ENCODE data around the gene BCL2L13. TPM values are rescaled to one million over a fixed set of nuclear protein-coding genes. Genes with fewer than 3 reads are reported as not detected.

BCL2L13 gene, protein sequence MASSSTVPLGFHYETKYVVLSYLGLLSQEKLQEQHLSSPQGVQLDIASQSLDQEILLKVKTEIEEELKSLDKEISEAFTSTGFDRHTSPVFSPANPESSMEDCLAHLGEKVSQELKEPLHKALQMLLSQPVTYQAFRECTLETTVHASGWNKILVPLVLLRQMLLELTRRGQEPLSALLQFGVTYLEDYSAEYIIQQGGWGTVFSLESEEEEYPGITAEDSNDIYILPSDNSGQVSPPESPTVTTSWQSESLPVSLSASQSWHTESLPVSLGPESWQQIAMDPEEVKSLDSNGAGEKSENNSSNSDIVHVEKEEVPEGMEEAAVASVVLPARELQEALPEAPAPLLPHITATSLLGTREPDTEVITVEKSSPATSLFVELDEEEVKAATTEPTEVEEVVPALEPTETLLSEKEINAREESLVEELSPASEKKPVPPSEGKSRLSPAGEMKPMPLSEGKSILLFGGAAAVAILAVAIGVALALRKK
- 41.4 and 43.8 TPM in 2 replicates for total RNA-seq (2014; rRNA removed; shearing (Covaris generic))
- polyA plus RNA-seq (2015; cell fraction: cytosol; rRNA removed): 61.0 and 67.5 TPM in 2 replicates
- polyA plus RNA-seq (2015; cell fraction: nucleus; rRNA removed): 41.0 and 46.4 TPM in 2 replicates

DNA sequence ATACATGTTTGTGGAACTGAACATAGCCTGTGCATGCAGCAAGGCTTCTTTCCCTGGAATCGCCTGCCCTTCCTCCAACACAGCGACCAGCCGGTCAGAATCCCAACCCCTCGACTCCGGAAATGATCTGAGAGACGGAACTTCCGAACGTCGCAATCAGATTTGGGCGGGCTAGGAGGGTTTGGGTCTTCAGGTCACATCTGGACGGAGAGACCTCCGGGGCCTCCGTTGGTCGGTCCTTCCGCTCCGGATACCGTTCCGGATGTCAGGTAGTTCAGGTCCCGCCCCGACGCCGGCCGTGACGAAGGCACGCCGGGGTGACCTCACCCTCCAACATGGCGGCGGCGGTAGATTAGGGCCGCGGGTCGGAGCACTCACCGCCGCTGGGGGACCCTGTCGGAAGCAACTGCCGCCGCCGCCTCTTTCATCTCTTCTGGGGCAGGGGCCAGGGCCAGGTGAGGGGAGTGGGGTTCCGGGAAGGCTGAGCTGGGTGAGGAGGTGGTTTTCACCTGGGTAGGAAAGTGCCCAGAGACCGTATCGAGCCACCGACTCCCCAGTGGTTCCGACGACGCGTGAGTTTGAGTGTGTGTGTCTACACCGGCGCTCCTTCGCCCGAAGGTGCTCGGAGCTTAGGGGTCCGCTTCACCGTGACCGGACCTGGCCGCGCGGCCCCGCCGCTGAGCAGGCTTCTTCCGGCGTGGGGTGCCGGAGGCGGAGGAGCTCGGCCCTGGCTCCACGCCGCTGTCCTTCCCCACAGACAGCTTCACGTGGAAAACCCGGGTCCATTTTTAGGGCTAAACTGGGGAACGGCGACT lies at the start of gene BCL2L13:
BCL2L13 (plus strand) TSS at position 326 of the 815 bp plus-strand sequence. CDS start 16,955 bp downstream, outside the sequence.
- peak; percentile 94 for DNase-seq (ENCODE audit: low read depth)

- no peak for DNase-seq (ENCODE audit: low read depth)
Observed at GRCh38 chr22:17589810-17590375, 48.7 kb upstream of the BCL2L13 start.

DNA sequence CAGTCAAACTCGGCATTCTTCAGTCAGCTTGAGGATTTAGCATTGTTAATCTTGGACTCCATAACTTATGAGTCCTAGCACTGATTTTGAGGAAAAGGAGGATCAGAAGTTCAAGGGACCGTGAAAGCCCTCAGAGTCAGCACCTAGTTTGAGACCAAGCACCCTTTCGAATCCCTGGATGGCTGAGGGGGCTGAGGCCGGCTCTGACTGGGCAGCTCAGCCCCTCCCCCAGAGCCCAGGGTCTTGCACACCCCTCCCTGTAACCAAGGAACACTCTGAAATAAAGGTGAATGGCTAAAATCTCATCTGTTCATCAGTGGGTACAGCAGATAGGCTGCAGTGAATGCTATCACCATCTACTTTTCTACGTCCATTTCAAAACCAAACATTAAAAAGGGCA lies 48.0 kb upstream of the BCL2L13 start:
- no peak for DNase-seq (ENCODE audit: low read depth)

DNA sequence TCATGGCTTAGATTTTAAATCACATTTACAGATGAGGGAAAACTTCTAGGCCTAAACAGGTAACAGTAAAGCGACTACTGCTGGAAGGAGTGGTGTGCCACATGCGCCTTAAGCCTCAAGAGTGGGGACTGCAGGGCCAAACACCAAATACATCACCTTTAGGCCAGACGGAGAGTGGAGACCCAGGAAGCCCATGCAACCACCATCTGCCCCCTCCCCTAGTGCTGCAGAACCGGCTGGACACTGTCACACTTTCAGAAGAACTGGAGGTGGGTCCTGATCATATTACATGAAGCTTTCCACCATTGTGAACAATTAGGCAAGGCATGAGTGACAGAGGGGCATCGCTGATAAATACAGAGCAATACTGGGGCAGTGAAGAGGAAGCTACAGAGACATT lies 46.4 kb upstream of the BCL2L13 start:
- DNase-seq (ENCODE audit: low read depth): no peak

- DNase-seq (ENCODE audit: low read depth): no peak
Observed at GRCh38 chr22:17596226-17596625, 42.3 kb upstream of the BCL2L13 start.

DNA sequence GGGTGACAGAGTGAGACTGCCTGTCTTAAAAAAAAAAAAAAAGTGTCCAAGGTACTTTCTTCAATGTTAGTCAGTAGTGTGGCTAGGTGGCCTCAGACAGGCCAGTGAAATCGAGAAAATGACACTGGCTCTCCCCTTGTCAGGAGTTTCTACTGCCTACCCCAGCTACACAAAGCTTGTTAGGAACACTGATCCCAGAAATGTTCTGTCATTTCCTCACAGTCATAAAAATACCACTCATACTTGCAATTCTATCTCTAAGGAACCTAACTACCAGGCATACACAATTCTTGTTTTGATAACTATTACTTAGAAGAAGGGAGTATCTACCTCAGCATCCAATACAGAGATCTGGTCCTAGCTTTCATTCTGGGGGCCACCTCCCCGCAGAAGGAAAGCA lies 41.3 kb upstream of the BCL2L13 start:
- no peak for DNase-seq (ENCODE audit: low read depth)

GRCh38 chr22:17598318-17598717 lies 40.2 kb upstream of the BCL2L13 start:
- DNase-seq (ENCODE audit: low read depth): no peak

- no peak for DNase-seq (ENCODE audit: low read depth)
Observed at GRCh38 chr22:17601031-17601430, 37.5 kb upstream of the BCL2L13 start.

GRCh38 chr22:17603668-17604067 lies 34.9 kb upstream of the BCL2L13 start:
- no peak for DNase-seq (ENCODE audit: low read depth)

- no peak for DNase-seq (ENCODE audit: low read depth)
Observed at GRCh38 chr22:17606496-17606895, 32.1 kb upstream of the BCL2L13 start.

- DNase-seq (ENCODE audit: low read depth): no peak
Observed at GRCh38 chr22:17607891-17608521, 30.6 kb upstream of the BCL2L13 start.

- DNase-seq (ENCODE audit: low read depth): no peak
Observed at GRCh38 chr22:17612057-17612456, 26.5 kb upstream of the BCL2L13 start.

DNA sequence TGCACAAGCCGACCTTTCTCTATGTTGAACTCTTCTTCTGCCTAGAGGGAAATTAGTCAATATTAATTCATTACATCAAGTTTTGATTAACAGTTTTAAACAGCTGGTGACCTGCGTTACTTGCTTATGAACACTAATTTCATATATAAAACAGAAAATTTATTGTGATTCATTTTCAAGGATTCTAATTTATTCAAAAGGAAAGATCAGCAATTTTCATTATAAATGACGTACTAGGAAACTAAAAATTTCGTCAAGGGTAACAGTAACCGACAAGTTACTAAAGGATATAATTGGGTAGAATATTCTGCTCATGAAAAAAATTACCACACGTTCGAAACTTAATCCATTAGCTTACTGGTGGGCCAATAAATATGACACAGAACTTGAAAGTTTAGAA lies 25.3 kb upstream of the BCL2L13 start:
- DNase-seq (ENCODE audit: low read depth): no peak

DNA sequence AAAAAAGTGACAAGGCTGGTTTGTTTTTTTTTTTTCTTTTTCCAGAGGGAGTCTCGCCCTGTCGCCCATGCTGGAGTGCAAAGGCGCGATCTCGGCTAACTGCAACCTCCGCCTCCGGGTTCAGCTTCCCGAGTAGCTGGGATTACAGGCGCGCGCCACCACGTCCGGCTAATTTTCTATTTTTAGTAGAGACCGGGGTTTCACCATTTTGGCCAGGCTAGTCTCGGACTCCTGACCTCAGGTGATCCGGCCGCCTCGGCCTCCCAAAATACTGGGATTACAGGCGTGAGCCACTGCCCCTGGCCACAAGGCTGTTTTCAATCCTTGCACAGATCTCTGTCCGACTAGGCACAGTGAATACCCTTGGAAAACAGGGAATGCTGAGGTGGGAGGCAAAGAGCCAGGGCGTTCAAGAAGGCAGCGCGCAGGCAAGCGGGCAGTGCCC lies 10.6 kb upstream of the BCL2L13 start:
- DNase-seq (ENCODE audit: low read depth): no peak

DNA sequence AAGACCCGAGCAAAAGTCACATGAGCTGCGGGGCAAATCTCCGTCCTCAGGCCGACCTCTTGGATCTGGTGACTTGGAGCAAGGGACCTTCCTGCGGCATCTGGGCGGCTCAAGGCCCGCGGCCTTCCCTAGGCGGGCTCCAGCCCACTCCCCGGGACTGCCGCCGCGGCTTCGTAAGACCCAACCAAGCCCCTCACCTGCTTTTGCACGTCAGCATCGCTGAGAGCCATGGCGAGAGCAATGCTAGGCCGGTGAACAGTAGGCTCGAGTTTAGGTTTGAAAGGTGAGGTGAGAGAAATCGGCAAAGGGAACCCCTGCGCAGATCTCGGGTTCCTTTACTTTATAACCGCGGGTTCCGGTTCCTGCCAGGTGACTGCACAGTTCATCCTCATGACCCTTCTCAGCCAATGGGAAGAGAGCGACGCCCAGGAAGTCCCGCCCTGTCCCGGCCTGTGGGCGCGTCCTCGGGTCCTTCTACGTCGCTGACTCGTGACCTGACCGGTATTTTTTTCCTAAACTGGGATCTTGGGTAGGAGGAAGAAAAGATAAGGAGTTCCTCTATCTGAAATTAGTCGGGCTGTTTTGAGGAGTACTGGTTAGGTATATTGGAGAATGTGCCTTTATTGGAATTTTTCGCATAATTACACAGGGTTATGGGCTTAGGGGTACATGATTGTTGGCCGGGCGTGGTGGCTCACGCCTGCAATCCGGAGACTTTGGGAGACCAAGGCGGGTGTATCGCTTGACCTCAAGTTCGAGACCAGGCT lies 10.0 kb upstream of the BCL2L13 start, which contains the start of gene ATP6V1E1:
ATP6V1E1 (minus strand) TSS at position 344 of the 767 bp plus-strand sequence; CDS start at position 230, 114 bp downstream.
- peak; percentile 96 for DNase-seq (ENCODE audit: low read depth)

DNA sequence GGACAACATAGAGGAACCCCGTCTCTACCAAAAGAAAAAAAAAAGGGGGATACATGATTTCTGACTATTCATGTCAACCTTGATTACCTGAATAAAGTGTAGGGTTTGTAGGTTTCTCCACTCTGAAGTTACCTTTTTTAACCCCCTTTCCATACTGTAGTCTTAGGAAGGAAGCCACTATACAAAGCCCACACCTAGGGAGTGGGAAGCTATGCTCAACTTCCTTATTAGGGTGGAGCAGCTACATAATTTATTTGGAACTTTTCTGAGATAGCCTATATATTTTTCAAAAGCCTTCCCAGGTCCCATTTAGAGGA lies 9.4 kb upstream of the BCL2L13 start:
- no peak for DNase-seq (ENCODE audit: low read depth)

- no peak for DNase-seq (ENCODE audit: low read depth)
Observed at GRCh38 chr22:17629641-17630040, 8.9 kb upstream of the BCL2L13 start.

- DNase-seq (ENCODE audit: low read depth): no peak
Observed at GRCh38 chr22:17631076-17631565, 7.4 kb upstream of the BCL2L13 start.

DNA sequence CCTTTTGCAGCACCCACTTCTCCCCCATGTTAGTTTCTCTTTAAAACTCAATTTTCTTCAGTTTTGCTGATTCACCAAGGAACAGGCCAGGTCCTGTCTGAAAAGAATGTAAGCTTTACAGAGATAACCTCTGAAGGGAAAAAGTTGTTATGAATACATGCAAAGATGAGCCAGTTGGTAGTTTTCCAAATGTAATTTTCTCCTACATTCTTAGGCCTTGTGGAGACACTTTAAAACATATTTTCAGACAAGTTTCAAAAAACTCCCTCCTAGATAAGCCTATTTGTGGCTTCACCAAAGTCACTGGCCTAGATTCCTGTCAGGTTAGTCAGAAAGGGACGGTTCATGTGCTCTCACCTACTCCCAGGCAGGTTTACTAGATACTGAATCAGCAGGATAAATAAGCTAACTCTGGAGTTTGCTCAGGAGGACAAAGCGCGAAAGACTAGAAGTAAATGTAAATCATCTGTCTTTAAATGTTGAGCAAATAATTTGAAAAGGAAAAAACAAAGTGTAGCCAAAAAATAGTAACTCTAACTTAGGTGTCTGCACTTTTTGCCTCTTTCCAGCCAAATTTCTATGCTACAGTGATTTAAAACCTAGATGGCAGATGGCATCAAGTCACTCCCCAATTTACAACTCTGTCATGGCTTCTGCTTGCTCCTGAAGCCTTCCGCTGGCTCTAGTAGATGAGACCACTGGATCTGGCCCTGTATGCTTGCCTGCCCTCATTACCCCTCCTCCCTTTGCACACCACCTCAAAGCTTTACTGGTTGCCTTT lies 5.2 kb upstream of the BCL2L13 start:
- DNase-seq (ENCODE audit: low read depth): peak; percentile 77

GRCh38 chr22:17633998-17634323 lies 4.6 kb upstream of the BCL2L13 start:
- no peak for DNase-seq (ENCODE audit: low read depth)
